ENCODE measurements around the gene HOXA10.

- TF ChIP-seq, protein P1, sequence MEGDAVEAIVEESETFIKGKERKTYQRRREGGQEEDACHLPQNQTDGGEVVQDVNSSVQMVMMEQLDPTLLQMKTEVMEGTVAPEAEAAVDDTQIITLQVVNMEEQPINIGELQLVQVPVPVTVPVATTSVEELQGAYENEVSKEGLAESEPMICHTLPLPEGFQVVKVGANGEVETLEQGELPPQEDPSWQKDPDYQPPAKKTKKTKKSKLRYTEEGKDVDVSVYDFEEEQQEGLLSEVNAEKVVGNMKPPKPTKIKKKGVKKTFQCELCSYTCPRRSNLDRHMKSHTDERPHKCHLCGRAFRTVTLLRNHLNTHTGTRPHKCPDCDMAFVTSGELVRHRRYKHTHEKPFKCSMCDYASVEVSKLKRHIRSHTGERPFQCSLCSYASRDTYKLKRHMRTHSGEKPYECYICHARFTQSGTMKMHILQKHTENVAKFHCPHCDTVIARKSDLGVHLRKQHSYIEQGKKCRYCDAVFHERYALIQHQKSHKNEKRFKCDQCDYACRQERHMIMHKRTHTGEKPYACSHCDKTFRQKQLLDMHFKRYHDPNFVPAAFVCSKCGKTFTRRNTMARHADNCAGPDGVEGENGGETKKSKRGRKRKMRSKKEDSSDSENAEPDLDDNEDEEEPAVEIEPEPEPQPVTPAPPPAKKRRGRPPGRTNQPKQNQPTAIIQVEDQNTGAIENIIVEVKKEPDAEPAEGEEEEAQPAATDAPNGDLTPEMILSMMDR (IDR thresholded peaks at IDR 0.05; ENCODE audit: low read depth, low read length), result no peak
- no peak for TF ChIP-seq EZH2phosphoT487 (IDR thresholded peaks at IDR 0.05; ENCODE audit: low read depth)
These were observed 28.8 kb downstream of the HOXA10 start for GRCh38 chr7:27145165-27145913.
